ENCODE measurements around the gene THRB.
A peak's percentile ranks its signal among the peaks of the same experiment; 100 is the strongest.

Gene THRB

GRCh38 chr3:24177201-24177600 is 317.4 kb downstream of the THRB start:
- Mint-ChIP-seq H3K36me3 (no peaks in the 10 kb centered on the region), H3K9me3 (no peaks in the 10 kb centered on the region), H3K4me1 (no peaks in the 10 kb centered on the region), H3K27ac (no peak overlapping the region), H3K4me3 (no peak overlapping the region)
- DNase-seq (ENCODE audit: low spot score in 2 of 2), result no peak
- no peak for ATAC-seq

GRCh38 chr3:24174614-24175013 is 320.0 kb downstream of the THRB start:
- Mint-ChIP-seq H3K27ac (no peak overlapping the region), H3K4me3 (no peak overlapping the region), H3K4me1 (no peaks in the 10 kb centered on the region), H3K36me3 (no peaks in the 10 kb centered on the region), H3K9me3 (no peaks in the 10 kb centered on the region)
- ATAC-seq (no peak), DNase-seq (ENCODE audit: low spot score in 2 of 2) (no peak)

- H3K4me1 Mint-ChIP-seq, result no peaks in the 10 kb centered on the region
- no peaks in the 10 kb centered on the region for H3K9me3 Mint-ChIP-seq
- H3K27ac Mint-ChIP-seq, result no peak overlapping the region
- no peak overlapping the region for H3K4me3 Mint-ChIP-seq
- DNase-seq (ENCODE audit: low spot score in 2 of 2) (no peak), ATAC-seq (no peak)
- no peaks in the 10 kb centered on the region for H3K36me3 Mint-ChIP-seq
Measured at GRCh38 chr3:24168977-24169376, 325.7 kb downstream of the THRB start.

- Mint-ChIP-seq H3K36me3 (no peaks in the 10 kb centered on the region), H3K4me1 (no peaks in the 10 kb centered on the region), H3K4me3 (no peak overlapping the region), H3K9me3 (no peaks in the 10 kb centered on the region), H3K27ac (no peak overlapping the region)
- DNase-seq (ENCODE audit: low spot score in 2 of 2) (no peak), ATAC-seq (no peak)
Measured at GRCh38 chr3:24167429-24167828, 327.2 kb downstream of the THRB start.

- Mint-ChIP-seq H3K27ac (no peak overlapping the region), H3K36me3 (no peaks in the 10 kb centered on the region)
- ATAC-seq, result no peak
Measured at GRCh38 chr3:24166515-24166914, 328.1 kb downstream of the THRB start.

GRCh38 chr3:24165603-24165982 is 329.1 kb downstream of the THRB start:
- H3K27ac Mint-ChIP-seq, result no peak overlapping the region
- no peaks in the 10 kb centered on the region for H3K9me3 Mint-ChIP-seq
- ATAC-seq (no peak), DNase-seq (ENCODE audit: low spot score in 2 of 2) (no peak)
- no peak overlapping the region for H3K4me3 Mint-ChIP-seq
- H3K36me3 Mint-ChIP-seq, result no peaks in the 10 kb centered on the region
- H3K4me1 Mint-ChIP-seq, result no peaks in the 10 kb centered on the region

More at GRCh38 chr3:24166515-24166914, 328.1 kb downstream of the THRB start:
- Mint-ChIP-seq H3K9me3 (no peaks in the 10 kb centered on the region), H3K4me1 (no peaks in the 10 kb centered on the region), H3K4me3 (no peak overlapping the region)
- DNase-seq (ENCODE audit: low spot score in 2 of 2), result no peak

GRCh38 chr3:24164967-24165602 is 329.6 kb downstream of the THRB start:
- Mint-ChIP-seq H3K36me3 (no peaks in the 10 kb centered on the region), H3K9me3 (no peaks in the 10 kb centered on the region), H3K4me3 (no peak overlapping the region), H3K4me1 (no peaks in the 10 kb centered on the region), H3K27ac (no peak overlapping the region)
- ATAC-seq, result no peak
- DNase-seq (ENCODE audit: low spot score in 2 of 2), result no peak

GRCh38 chr3:24162929-24163328 is 331.7 kb downstream of the THRB start:
- ATAC-seq, result no peak
- Mint-ChIP-seq H3K27ac (no peak overlapping the region), H3K9me3 (no peaks in the 10 kb centered on the region), H3K4me3 (no peak overlapping the region), H3K4me1 (peaks cover 5% of the 10 kb centered on the region), H3K36me3 (no peaks in the 10 kb centered on the region)
- no peak for DNase-seq (ENCODE audit: low spot score in 2 of 2)

GRCh38 chr3:24161841-24162240 is 332.8 kb downstream of the THRB start:
- Mint-ChIP-seq H3K4me3 (no peak overlapping the region), H3K36me3 (no peaks in the 10 kb centered on the region), H3K9me3 (no peaks in the 10 kb centered on the region), H3K27ac (no peak overlapping the region), H3K4me1 (peaks cover 5% of the 10 kb centered on the region)
- DNase-seq (ENCODE audit: low spot score in 2 of 2) (no peak), ATAC-seq (no peak)

- no peak for DNase-seq (ENCODE audit: low spot score in 2 of 2)
- no peaks in the 10 kb centered on the region for H3K36me3 Mint-ChIP-seq
- no peak overlapping the region for H3K4me3 Mint-ChIP-seq
- ATAC-seq, result no peak
- no peak overlapping the region for H3K27ac Mint-ChIP-seq
- H3K4me1 Mint-ChIP-seq, result peaks cover 5% of the 10 kb centered on the region
- no peaks in the 10 kb centered on the region for H3K9me3 Mint-ChIP-seq
Measured at GRCh38 chr3:24160424-24161095, 334.1 kb downstream of the THRB start.

GRCh38 chr3:24158761-24159454 is 335.7 kb downstream of the THRB start:
- Mint-ChIP-seq H3K36me3 (no peaks in the 10 kb centered on the region), H3K4me1 (peaks cover 17% of the 10 kb centered on the region), H3K9me3 (no peaks in the 10 kb centered on the region), H3K4me3 (no peak overlapping the region), H3K27ac (no peak overlapping the region)
- no peak for DNase-seq (ENCODE audit: low spot score in 2 of 2)
- peak; percentile 17 for ATAC-seq

- no peaks in the 10 kb centered on the region for H3K9me3 Mint-ChIP-seq
- DNase-seq (ENCODE audit: low spot score in 2 of 2), result no peak
- no peak for ATAC-seq
- H3K4me3 Mint-ChIP-seq, result no peak overlapping the region
- no peaks in the 10 kb centered on the region for H3K36me3 Mint-ChIP-seq
- peaks cover 17% of the 10 kb centered on the region for H3K4me1 Mint-ChIP-seq
- no peak overlapping the region for H3K27ac Mint-ChIP-seq
Measured at GRCh38 chr3:24157106-24157505, 337.5 kb downstream of the THRB start.

GRCh38 chr3:24156466-24156865 is 338.2 kb downstream of the THRB start:
- H3K9me3 Mint-ChIP-seq, result no peaks in the 10 kb centered on the region
- ATAC-seq (peak; percentile 63), DNase-seq (ENCODE audit: low spot score in 2 of 2) (no peak)

GRCh38 chr3:24155276-24155675 is 339.4 kb downstream of the THRB start:
- ATAC-seq (no peak), DNase-seq (ENCODE audit: low spot score in 2 of 2) (no peak)
- H3K27ac Mint-ChIP-seq, result no peak overlapping the region
- no peaks in the 10 kb centered on the region for H3K9me3 Mint-ChIP-seq
- no peak overlapping the region for H3K4me3 Mint-ChIP-seq
- H3K4me1 Mint-ChIP-seq, result peaks cover 17% of the 10 kb centered on the region
- H3K36me3 Mint-ChIP-seq, result no peaks in the 10 kb centered on the region

More at GRCh38 chr3:24156466-24156865, 338.2 kb downstream of the THRB start:
- H3K4me1 Mint-ChIP-seq, result peaks cover 17% of the 10 kb centered on the region
- no peak overlapping the region for H3K27ac Mint-ChIP-seq
- no peak overlapping the region for H3K4me3 Mint-ChIP-seq
- no peaks in the 10 kb centered on the region for H3K36me3 Mint-ChIP-seq

GRCh38 chr3:24154781-24155180 is 339.9 kb downstream of the THRB start:
- no peaks in the 10 kb centered on the region for H3K9me3 Mint-ChIP-seq
- peaks cover 17% of the 10 kb centered on the region for H3K4me1 Mint-ChIP-seq
- ATAC-seq, result peak; percentile 4
- DNase-seq (ENCODE audit: low spot score in 2 of 2), result no peak
- H3K4me3 Mint-ChIP-seq, result no peak overlapping the region
- H3K27ac Mint-ChIP-seq, result no peak overlapping the region
- no peaks in the 10 kb centered on the region for H3K36me3 Mint-ChIP-seq

Data from stimulated activated effector memory CD8-positive, alpha-beta T cell treated with anti-CD3 and anti-CD28 coated beads, Interleukin-12 subunit alpha, Interleukin-12 subunit beta, amount 100 ng/mL, for 72 hours (primary cell).